ENCODE results near the gene SLX4IP. TPM values are rescaled to one million over a fixed set of nuclear protein-coding genes. Genes with fewer than 3 reads are reported as not detected.

SLX4IP gene
- total RNA-seq, 1 donor: 4.0 TPM

DNA sequence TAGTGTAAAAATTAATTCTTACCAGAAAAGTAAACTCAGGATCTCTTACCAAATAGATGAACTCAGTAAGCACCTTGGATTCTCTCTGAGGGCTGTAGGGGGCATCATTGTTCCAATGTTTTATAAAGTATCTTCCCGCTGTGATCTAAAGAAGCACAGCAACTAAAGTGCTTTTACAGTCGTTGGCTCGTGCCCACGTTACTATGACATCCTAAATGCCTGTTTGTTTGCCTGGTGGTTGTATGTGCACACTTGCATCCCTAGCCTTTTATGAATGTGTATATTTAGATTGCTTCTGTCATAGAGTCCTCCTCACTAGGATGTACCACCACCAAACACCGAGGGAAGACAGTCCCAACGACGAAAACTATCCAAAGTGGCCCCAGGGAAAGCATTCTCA is 34.5 kb downstream of the SLX4IP start:
- peak overlapping the region; percentile 63 for H3K4me2 ChIP-seq (ENCODE audit: insufficient read depth, low read length)
- peak; percentile 37 for DNase-seq (ENCODE audit: insufficient read length, low spot score, missing footprints)
- TF ChIP-seq, protein P1, sequence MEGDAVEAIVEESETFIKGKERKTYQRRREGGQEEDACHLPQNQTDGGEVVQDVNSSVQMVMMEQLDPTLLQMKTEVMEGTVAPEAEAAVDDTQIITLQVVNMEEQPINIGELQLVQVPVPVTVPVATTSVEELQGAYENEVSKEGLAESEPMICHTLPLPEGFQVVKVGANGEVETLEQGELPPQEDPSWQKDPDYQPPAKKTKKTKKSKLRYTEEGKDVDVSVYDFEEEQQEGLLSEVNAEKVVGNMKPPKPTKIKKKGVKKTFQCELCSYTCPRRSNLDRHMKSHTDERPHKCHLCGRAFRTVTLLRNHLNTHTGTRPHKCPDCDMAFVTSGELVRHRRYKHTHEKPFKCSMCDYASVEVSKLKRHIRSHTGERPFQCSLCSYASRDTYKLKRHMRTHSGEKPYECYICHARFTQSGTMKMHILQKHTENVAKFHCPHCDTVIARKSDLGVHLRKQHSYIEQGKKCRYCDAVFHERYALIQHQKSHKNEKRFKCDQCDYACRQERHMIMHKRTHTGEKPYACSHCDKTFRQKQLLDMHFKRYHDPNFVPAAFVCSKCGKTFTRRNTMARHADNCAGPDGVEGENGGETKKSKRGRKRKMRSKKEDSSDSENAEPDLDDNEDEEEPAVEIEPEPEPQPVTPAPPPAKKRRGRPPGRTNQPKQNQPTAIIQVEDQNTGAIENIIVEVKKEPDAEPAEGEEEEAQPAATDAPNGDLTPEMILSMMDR (IDR thresholded peaks at IDR 0.05; ENCODE audit: extremely low read depth, low read depth, low read length): peak; percentile 85
- peak overlapping the region; percentile 80 for H3K27ac ChIP-seq (ENCODE audit: low read depth, low read length)
- H4K20me1 ChIP-seq (ENCODE audit: insufficient read depth, low read length): no peaks in the 10 kb centered on the region
- no peaks in the 10 kb centered on the region for H3K9me3 ChIP-seq (ENCODE audit: low read depth, low read length)
- peaks cover 18% of the 10 kb centered on the region for H3K4me1 ChIP-seq (ENCODE audit: insufficient read depth, low read length)
- no peaks in the 10 kb centered on the region for H3K27me3 ChIP-seq (ENCODE audit: insufficient read depth, low read length)
- H3K79me2 ChIP-seq (ENCODE audit: insufficient read depth, low read length): peaks cover 2% of the 10 kb centered on the region
- peak overlapping the region; percentile 32 for H2AFZ ChIP-seq (ENCODE audit: low read length)
- no peaks in the 10 kb centered on the region for H3K36me3 ChIP-seq (ENCODE audit: insufficient read depth, low read length)
- peak overlapping the region; percentile 34 for H3K4me3 ChIP-seq (ENCODE audit: insufficient read depth, low read length)

DNA sequence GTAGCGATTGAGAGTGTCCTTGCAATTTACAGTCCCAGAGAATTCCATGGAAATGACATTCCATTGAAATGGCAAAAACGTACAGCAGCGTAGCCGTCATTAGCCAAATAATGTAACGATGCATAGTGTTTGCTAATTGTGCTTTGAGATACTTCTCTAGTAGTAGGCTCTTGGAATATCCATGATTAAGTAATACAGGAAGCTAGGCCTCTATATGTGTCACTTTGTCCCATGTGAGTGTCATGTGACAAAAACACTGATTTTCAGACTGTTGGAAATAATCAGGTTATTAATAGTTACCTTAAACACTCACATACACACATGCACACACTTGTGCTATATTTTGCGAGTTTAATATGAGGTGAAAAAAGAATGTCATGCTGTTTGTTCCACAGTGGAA is 35.2 kb downstream of the SLX4IP start:
- Histone ChIP-seq H3K4me1 (ENCODE audit: insufficient read depth, low read length) (peaks cover 25% of the 10 kb centered on the region), H3K27me3 (ENCODE audit: insufficient read depth, low read length) (no peaks in the 10 kb centered on the region), H2AFZ (ENCODE audit: low read length) (no peak overlapping the region), H3K4me2 (ENCODE audit: insufficient read depth, low read length) (no peak overlapping the region), H3K79me2 (ENCODE audit: insufficient read depth, low read length) (peaks cover 2% of the 10 kb centered on the region), H3K36me3 (ENCODE audit: insufficient read depth, low read length) (no peaks in the 10 kb centered on the region), H4K20me1 (ENCODE audit: insufficient read depth, low read length) (peaks cover 3% of the 10 kb centered on the region), H3K9me3 (ENCODE audit: low read depth, low read length) (no peaks in the 10 kb centered on the region), H3K4me3 (ENCODE audit: insufficient read depth, low read length) (no peak overlapping the region), H3K27ac (ENCODE audit: low read depth, low read length) (peak overlapping the region; percentile 80)
- TF ChIP-seq, protein P1 (IDR thresholded peaks at IDR 0.05; ENCODE audit: extremely low read depth, low read depth, low read length): no peak
- DNase-seq (ENCODE audit: insufficient read length, low spot score, missing footprints): no peak

DNA sequence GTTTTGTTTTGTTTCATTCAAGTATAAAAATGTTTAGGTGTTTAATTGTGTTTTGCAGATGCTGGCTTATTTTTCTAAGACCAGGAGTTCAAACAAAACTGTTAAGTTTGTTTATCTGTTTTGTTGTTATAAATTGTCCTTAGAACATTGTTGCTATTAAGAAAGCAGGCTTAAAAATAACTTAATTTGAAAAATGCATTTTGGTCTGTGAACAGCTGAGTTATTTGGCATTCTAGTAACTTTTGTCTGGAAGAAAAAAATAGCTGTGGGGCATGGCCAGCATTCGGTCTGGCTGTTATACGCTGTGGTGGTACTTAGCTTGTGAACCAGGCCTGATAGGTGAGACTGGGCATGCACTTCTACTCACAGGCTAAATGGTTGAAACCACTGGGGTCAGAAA is 37.8 kb downstream of the SLX4IP start:
- TF ChIP-seq, protein P1 (IDR thresholded peaks at IDR 0.05; ENCODE audit: extremely low read depth, low read depth, low read length): no peak
- Histone ChIP-seq H3K27ac (ENCODE audit: low read depth, low read length) (no peak overlapping the region), H3K4me1 (ENCODE audit: insufficient read depth, low read length) (peaks cover 34% of the 10 kb centered on the region), H3K4me3 (ENCODE audit: insufficient read depth, low read length) (no peak overlapping the region), H4K20me1 (ENCODE audit: insufficient read depth, low read length) (peaks cover 3% of the 10 kb centered on the region), H3K27me3 (ENCODE audit: insufficient read depth, low read length) (no peaks in the 10 kb centered on the region), H3K4me2 (ENCODE audit: insufficient read depth, low read length) (no peak overlapping the region), H3K9me3 (ENCODE audit: low read depth, low read length) (no peaks in the 10 kb centered on the region), H2AFZ (ENCODE audit: low read length) (no peak overlapping the region), H3K36me3 (ENCODE audit: insufficient read depth, low read length) (no peaks in the 10 kb centered on the region), H3K79me2 (ENCODE audit: insufficient read depth, low read length) (peaks cover 2% of the 10 kb centered on the region)
- no peak for DNase-seq (ENCODE audit: insufficient read length, low spot score, missing footprints)

DNA sequence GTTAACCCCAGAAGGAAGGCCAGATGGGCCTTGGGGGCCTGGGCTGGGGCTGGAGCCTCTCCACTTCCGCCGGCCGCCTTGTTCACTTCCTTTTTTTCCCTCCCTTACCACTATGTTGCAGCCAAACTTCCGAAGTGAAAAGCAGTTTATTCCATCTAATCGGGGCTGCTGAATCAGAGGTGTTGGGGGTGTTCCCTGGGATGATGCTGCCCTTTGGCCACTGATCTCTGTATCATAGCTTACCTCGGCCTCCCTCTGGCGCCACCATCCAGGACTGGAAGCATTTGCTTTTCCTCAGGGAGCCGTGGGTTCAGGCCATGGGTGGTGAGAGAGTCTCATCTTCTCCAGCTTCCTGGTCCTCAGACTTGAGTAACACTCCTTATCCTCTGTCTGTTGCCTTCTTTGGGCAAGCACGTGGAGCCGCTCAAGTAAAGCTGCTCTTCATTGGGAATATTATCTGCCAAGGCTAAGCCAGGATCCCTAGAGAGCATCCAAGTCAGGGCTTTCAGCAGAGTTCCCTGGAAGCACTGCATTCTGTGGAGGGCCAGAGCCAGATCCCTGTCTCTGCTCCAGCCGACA is 39.6 kb downstream of the SLX4IP start:
- Histone ChIP-seq H3K9me3 (ENCODE audit: low read depth, low read length) (no peaks in the 10 kb centered on the region), H3K4me3 (ENCODE audit: insufficient read depth, low read length) (no peak overlapping the region), H3K36me3 (ENCODE audit: insufficient read depth, low read length) (no peaks in the 10 kb centered on the region), H4K20me1 (ENCODE audit: insufficient read depth, low read length) (peaks cover 3% of the 10 kb centered on the region), H3K4me1 (ENCODE audit: insufficient read depth, low read length) (peaks cover 29% of the 10 kb centered on the region), H2AFZ (ENCODE audit: low read length) (peak overlapping the region; percentile 79), H3K27me3 (ENCODE audit: insufficient read depth, low read length) (no peaks in the 10 kb centered on the region), H3K27ac (ENCODE audit: low read depth, low read length) (peak overlapping the region; percentile 79), H3K4me2 (ENCODE audit: insufficient read depth, low read length) (peak overlapping the region; percentile 30), H3K79me2 (ENCODE audit: insufficient read depth, low read length) (peaks cover 2% of the 10 kb centered on the region)
- TF ChIP-seq, protein P1 (IDR thresholded peaks at IDR 0.05; ENCODE audit: extremely low read depth, low read depth, low read length): peak; percentile 17
- peak; percentile 45 for DNase-seq (ENCODE audit: insufficient read length, low spot score, missing footprints)
